ENCODE results near the gene IL1RN.

DNA sequence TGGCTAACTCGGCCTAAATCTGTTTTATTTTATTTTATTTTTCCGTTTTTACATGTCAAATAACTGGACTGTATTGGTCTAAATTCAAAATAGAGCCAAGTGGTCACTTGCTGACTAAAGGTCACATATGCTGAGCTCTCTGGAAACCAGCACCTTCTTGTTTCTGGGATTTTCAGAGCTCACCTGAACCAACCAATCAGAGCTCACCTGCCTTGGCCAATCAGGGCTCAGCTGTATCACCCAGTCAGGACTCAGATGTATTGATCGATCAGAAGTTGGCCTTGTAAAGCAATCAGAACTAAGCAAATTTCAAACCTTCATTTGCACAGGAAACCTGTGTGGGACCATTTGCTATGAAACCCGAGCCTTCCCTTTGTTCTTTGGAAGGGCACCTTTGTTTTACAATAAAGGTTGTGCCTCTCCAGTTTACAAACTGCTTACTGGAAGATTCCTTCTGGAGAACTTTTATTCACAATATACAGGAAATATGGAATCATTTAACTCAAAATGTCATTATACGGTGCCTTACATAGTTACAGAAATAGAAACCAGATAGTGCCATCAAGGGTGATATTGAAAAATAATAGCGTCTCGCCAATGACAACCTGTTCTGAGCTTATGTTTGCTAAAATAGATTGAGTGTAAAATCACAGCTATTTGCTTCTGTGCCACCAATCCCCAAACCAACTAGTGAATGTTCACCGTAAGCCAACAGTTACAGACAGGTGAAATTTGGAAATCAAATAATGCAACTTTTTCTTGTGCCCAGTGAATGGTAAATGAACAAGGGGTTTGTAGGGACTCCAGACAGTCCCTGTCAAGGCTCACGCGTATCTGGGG, 29.1 kb downstream of the IL1RN start:
- TF ChIP-seq, protein P1, sequence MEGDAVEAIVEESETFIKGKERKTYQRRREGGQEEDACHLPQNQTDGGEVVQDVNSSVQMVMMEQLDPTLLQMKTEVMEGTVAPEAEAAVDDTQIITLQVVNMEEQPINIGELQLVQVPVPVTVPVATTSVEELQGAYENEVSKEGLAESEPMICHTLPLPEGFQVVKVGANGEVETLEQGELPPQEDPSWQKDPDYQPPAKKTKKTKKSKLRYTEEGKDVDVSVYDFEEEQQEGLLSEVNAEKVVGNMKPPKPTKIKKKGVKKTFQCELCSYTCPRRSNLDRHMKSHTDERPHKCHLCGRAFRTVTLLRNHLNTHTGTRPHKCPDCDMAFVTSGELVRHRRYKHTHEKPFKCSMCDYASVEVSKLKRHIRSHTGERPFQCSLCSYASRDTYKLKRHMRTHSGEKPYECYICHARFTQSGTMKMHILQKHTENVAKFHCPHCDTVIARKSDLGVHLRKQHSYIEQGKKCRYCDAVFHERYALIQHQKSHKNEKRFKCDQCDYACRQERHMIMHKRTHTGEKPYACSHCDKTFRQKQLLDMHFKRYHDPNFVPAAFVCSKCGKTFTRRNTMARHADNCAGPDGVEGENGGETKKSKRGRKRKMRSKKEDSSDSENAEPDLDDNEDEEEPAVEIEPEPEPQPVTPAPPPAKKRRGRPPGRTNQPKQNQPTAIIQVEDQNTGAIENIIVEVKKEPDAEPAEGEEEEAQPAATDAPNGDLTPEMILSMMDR (IDR thresholded peaks at IDR 0.05): no peak
- TF ChIP-seq POLR2A (IDR thresholded peaks at IDR 0.05): no peak
